ENCODE measurements around the gene CORIN.
"Not testable (repeated sequence)": the region's sequence is repeated elsewhere in the genome, so short reads cannot be mapped to it uniquely, and the experiment has no call there.

Gene CORIN

GRCh38 chr4:47631161-47631560 is 206.7 kb downstream of the CORIN start:
- DNase-seq = no peak

- DNase-seq = no peak
These were observed 213.8 kb downstream of the CORIN start for GRCh38 chr4:47624031-47624441.

DNA sequence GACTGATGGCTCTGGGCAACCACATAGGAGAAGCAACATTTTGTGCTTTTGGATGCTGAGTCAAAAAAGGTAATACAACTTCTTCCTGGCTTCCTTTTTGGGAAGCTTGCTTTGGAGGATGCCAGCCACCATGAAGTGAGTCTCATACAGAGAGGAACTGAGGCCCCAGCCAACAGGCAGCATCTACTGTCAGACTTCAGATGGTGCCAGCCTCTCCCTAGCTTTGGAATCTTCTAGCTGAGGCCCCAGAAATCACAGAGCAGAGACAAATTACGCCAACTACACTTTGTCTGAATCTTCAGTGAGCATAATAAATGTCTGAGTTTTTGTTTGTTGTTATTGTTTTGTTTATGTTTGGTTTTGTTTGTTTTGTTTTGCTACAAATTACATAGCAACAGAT is 216.7 kb downstream of the CORIN start:
- DNase-seq = no peak

DNA sequence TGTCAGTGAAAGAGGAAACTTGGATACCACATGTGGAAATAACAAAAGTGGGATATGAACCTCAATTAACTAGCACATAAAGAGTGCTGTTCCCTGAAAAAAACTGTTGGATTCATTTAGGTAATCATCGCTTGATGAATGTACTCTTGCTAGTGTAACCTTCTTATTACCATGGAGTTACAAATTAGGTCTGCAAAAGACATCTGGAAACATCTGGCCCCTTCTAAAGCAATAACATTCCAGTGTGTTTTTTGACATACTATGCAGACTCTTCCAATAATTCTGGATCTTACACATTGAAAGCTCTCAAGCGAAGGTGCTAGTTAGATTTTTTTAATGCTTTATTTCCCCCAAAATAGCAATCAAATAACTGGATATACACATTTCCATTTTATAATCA is 218.2 kb downstream of the CORIN start:
- no peak for DNase-seq

- DNase-seq = no peak
These were observed 220.3 kb downstream of the CORIN start for GRCh38 chr4:47617607-47618006.

GRCh38 chr4:47615385-47615784 is 222.5 kb downstream of the CORIN start:
- no peak for DNase-seq

GRCh38 chr4:47612116-47613023 is 225.5 kb downstream of the CORIN start:
- no peak for DNase-seq

- no peak for DNase-seq
These were observed 231.4 kb downstream of the CORIN start for GRCh38 chr4:47606482-47606881.

DNA sequence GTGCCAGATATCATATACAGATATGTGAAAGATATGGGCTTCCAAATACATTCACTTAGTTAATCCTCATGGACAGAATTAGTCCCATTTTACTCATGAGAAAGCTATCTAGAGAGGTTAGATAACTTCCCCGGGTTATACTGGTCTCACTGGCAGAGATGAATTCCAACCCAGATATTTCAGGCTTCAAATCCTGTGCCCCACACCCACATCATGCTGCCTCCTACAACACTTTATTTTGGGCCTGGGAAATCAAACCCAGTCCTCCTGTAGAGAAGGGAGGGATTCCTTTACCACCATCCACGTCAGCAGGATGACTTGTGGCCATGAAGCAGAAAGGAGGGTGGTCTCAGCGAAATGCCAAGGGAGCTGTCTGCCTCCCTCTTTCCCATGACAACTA is 239.0 kb downstream of the CORIN start:
- no peak for DNase-seq

DNA sequence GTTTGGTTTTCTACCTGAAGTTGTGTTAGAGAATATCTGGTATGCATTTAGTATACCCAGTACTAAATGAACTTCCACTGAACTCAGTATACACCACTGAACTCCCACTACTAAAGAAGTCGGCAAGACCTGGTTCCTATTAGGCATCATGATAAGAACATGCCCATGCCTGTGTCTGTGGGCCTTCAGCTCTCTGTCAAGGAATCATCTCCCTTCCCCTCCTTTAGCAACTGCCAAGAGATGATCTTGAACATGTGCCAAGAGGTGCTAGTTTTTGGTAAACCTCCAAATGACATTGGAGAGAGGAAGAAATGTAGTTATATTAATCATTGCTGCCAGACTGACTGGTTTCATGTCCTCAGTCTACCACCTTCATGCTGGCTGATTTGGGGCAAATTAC is 239.5 kb downstream of the CORIN start:
- DNase-seq = no peak

GRCh38 chr4:47597696-47598095 is 240.2 kb downstream of the CORIN start:
- DNase-seq = no peak

GRCh38 chr4:47590325-47590724 is 247.5 kb downstream of the CORIN start:
- DNase-seq = no peak

DNA sequence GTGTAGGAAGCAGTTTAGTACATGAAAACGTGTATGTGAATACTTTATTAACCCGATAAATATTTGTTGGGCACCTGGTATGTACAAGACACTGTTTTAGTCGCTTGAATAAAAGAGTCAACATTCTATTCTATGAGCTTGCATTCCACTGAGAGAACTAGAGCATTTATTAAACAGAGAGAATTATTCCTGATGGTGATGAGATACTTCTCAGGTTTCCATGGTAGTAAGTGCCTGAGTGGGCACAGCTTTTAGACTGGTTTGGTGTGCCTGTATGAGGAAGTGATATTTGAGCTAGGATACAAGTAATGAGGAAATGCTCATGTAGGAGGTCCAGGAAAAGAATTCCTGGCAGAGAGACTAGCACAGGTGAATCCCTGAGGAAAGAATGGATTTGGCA is 258.6 kb downstream of the CORIN start:
- no peak for DNase-seq

GRCh38 chr4:47577779-47578553 is 259.9 kb downstream of the CORIN start:
- DNase-seq = no peak

GRCh38 chr4:47572981-47573380 is 264.9 kb downstream of the CORIN start:
- DNase-seq = no peak

DNA sequence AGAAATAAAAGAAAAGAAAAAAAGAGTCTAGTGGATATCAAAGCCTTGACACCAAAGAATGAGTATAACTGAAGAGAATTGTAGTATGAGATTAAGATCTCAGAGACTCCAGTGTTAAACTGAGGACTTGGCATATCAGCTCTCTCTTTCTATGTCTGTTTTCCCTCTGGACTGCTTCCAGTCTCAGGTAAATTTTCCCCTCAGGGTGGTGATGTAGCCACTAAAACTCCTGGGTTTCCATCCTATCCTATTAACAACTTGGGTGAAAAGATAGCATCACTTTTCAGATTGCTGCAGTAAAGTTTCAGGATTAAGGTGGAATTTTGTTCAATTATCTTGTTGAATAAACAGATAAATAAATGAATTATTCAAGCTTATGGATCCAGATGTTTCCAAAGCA is 267.1 kb downstream of the CORIN start:
- no peak for DNase-seq

GRCh38 chr4:47567511-47567910 is 270.4 kb downstream of the CORIN start:
- DNase-seq = no peak

DNA sequence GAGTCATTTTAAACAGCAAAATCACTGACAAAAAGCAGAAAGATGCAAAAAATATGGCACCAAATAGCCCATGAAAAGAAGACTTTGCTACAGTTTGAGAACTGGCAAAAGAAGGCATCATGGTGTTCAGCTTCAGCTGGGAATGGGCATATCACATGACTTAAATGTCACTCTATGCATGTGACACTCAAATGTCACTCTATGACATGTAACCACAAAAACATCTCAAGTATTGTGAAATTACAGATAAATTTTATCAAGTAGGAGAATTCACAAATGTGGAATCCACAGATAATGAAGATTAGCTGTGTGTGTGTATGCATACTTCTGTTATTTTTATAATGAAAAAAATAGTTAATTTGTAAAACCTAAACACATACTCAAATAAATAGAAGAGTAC is 270.9 kb downstream of the CORIN start:
- no peak for DNase-seq

DNA sequence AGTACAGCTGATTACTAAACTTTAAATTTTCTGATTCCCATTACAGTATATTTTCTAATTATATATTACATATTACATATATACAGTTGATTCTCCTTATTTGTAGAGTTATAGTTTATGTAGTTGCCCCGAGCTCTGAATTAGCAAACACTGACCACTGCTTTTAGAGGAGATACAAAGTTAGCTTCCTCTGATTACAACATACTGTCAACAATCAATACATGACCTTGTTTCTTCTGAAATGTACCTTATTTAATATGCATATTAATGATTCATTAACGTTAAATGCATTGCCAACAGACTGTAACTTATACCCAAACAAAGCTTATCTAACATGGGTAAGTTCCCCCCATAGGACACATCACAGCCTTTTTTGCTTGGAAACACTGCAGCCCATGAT is 271.3 kb downstream of the CORIN start:
- DNase-seq = no peak

DNA sequence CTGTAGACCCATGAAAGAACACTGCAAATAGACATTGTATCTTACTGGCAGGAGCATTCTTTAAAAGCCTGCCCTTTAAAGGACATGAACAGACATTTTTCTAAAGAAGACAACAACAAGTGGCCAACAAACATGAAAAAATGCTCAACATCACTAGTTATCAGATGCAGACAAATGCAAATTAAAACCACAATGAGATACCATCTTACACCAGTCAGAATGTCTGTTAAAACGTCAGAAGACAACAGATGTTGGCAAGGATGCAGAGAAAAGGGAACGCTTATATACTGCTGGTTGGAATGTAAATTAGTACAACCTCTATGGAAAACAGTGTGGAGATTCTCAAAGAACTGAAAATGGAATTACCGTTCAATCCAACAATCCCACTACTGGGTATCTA is 275.6 kb downstream of the CORIN start:
- no peak for DNase-seq

- DNase-seq = no peak
These were observed 276.5 kb downstream of the CORIN start for GRCh38 chr4:47561331-47561730.

GRCh38 chr4:47560682-47561081 is 277.2 kb downstream of the CORIN start:
- no peak for DNase-seq

DNA sequence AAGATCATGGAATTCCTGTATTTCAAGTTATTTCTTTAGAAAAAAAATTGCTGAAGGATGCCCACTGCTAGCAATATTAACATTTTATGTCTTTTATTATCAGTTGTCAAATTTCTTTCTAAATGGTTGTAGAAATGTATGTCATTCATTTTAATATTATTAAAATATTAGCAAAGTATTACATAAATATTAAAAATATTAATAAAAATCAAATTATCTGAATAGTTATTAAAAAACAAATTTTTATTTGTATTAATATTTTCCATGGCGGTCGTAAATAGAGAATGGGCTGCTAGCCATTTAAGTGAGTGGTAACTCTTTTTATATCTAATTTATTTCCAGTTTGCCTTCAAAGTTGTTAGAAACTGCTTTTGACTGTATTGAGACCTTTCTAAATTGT is 280.6 kb downstream of the CORIN start:
- no peak for DNase-seq

DNA sequence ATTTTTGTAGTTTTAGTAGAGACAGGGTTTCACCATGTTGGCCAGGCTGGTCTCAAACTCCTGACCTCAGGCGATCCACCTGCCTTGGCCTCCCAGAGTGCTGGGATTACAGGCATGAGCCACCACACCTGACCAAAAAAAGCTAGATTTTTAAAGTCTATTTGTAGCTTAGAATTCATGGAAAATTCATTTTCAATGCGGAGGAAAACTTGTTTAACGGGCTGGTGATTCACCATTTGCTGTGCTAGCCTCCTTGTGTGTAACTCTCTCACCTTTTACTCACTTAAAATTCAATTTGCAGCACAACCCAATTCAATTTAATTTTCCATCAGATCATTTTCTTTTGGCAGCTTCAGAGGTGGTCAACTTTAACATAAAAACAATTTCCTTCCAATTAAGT is 281.9 kb downstream of the CORIN start:
- not testable (repeated sequence) for DNase-seq
